Astrocyte (in vitro differentiated cells and primary cell): ENCODE data around the gene RAPGEF4. TPM values are rescaled to one million over a fixed set of nuclear protein-coding genes. Genes with fewer than 3 reads are reported as not detected.

Experiments
- DNase-seq: peaks from one replicate; pipeline ENCODE4 v3.0.0-alpha.2; 2010; ENCODE audit warnings: low read depth
- FAIRE-seq: peaks from 2 replicates; lab custom pipeline; 2011; peaks lifted over from hg19 to GRCh38; lab: Jason Lieb, UNC
- H2AFZ ChIP-seq: 2 replicates; pipeline ENCODE4 v1.6.0; 2012; ENCODE audit warnings: low read depth, low read length, inconsistent platforms
- H3K27ac ChIP-seq: 2 replicates; pipeline ENCODE4 v1.5.1; 2011; ENCODE audit warnings: low read depth, low read length, inconsistent platforms
- H3K27me3 ChIP-seq: 2 replicates; pipeline ENCODE4 v1.6.0; 2011; ENCODE audit warnings: low read length, inconsistent platforms; ENCODE audit not compliant: insufficient read depth
- H3K36me3 ChIP-seq: 2 replicates; pipeline ENCODE4 v1.5.1; 2011; ENCODE audit warnings: low read length, inconsistent platforms; ENCODE audit not compliant: insufficient read depth
- H3K4me1 ChIP-seq: 2 replicates; pipeline ENCODE4 v1.5.1; 2011; ENCODE audit warnings: low read length, inconsistent platforms; ENCODE audit not compliant: insufficient read depth
- H3K4me2 ChIP-seq: 2 replicates; pipeline ENCODE4 v1.6.0; 2012; ENCODE audit warnings: low read length, inconsistent platforms
- H3K4me3 ChIP-seq: 2 replicates; pipeline ENCODE4 v1.5.1; 2011; ENCODE audit warnings: low read depth, mild to moderate bottlenecking, low read length, inconsistent platforms; ENCODE audit not compliant: insufficient read depth
- H3K79me2 ChIP-seq: 2 replicates; pipeline ENCODE4 v1.6.0; 2012; ENCODE audit warnings: mild to moderate bottlenecking, low read length, inconsistent platforms; ENCODE audit not compliant: insufficient read depth
- H3K9ac ChIP-seq: 2 replicates; pipeline ENCODE4 v1.6.0; 2012; ENCODE audit warnings: mild to moderate bottlenecking, low read length, inconsistent platforms
- H3K9me3 ChIP-seq: 2 replicates; pipeline ENCODE4 v1.5.1; 2012; ENCODE audit warnings: low read depth, mild to moderate bottlenecking, low read length, inconsistent platforms; ENCODE audit not compliant: insufficient read depth
- H4K20me1 ChIP-seq: 2 replicates; pipeline ENCODE4 v1.6.0; 2012; ENCODE audit warnings: low read length, inconsistent platforms; ENCODE audit not compliant: insufficient read depth
- H3K27ac Mint-ChIP-seq: one replicate; pipeline ENCODE4 v1.8.0; 2021; ENCODE audit warnings: mild to moderate bottlenecking, mixed read lengths; ENCODE audit not compliant: unreplicated experiment
- H3K27me3 Mint-ChIP-seq: one replicate; pipeline ENCODE4 v1.8.0; 2021; ENCODE audit warnings: low read depth, mixed read lengths; ENCODE audit not compliant: unreplicated experiment
- H3K36me3 Mint-ChIP-seq: one replicate; pipeline ENCODE4 v1.8.0; 2021; ENCODE audit warnings: low read depth, mixed read lengths; ENCODE audit not compliant: unreplicated experiment
- H3K4me1 Mint-ChIP-seq: one replicate; pipeline ENCODE4 v1.8.0; 2021; ENCODE audit warnings: low read depth, mixed read lengths; ENCODE audit not compliant: unreplicated experiment
- H3K4me3 Mint-ChIP-seq: one replicate; pipeline ENCODE4 v1.8.0; 2021; ENCODE audit warnings: mild to moderate bottlenecking, moderate library complexity, mixed read lengths; ENCODE audit not compliant: unreplicated experiment
- H3K9me3 Mint-ChIP-seq: one replicate; pipeline ENCODE4 v1.8.0; 2021; ENCODE audit warnings: mild to moderate bottlenecking, mixed read lengths; ENCODE audit not compliant: unreplicated experiment
- EZH2 ChIP-seq: IDR thresholded peaks from 2 replicates; pipeline ENCODE4 v1.6.1; 2012; ENCODE audit warnings: mild to moderate bottlenecking, low read length, inconsistent platforms; ENCODE audit not compliant: insufficient read depth
- total RNA-seq: library from RNA; stranded (reverse); gene quantifications from 2 replicates; pipeline ENCODE4 v1.2.1, GENCODE V29; 2021
- TF ChIP-seq, protein P1 (sequence below): IDR thresholded peaks from 2 replicates; pipeline ENCODE4 v1.5.1; 2011; ENCODE audit warnings: low read depth, mild to moderate bottlenecking, inconsistent platforms, low read length, moderate library complexity; ENCODE audit not compliant: insufficient read depth

RAPGEF4 gene
- total RNA-seq, 1 donor from 2014 or later: 1.1 TPM

DNA sequence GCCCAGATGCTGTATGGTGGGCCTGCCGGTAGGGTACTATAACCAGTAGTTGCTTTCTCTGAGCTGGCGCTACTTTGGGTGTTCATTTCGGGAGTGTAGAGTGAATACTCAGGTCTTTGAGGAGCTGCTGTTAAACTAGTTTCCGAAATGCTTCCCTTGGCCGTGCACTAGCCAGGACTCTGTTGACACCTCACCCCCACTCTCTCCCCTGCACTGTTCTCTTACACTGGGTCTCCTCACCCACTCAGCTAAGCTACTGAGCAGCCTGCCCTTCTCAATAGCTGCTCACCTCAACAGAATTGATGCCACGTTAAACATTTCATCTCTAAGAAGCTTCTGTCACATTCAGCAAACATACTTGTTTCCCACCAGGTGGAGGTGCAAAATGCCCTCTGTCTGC is 86.9 kb downstream of the RAPGEF4 start:
- DNase-seq (no peak), FAIRE-seq (no peak)
- Mint-ChIP-seq H3K4me1 (peaks cover 25% of the 10 kb centered on the region), H3K4me3 (no peak overlapping the region), H3K27ac (peak overlapping the region; percentile 84), H3K27me3 (no peaks in the 10 kb centered on the region), H3K9me3 (no peaks in the 10 kb centered on the region), H3K36me3 (no peaks in the 10 kb centered on the region)
- Histone ChIP-seq H3K4me2 (no peak overlapping the region), H3K27ac (no peak overlapping the region), H3K9me3 (no peaks in the 10 kb centered on the region), H2AFZ (no peak overlapping the region), H4K20me1 (no peaks in the 10 kb centered on the region), H3K9ac (no peak overlapping the region), H3K36me3 (no peaks in the 10 kb centered on the region), H3K79me2 (no peaks in the 10 kb centered on the region), H3K4me1 (peaks cover 6% of the 10 kb centered on the region), H3K27me3 (no peaks in the 10 kb centered on the region), H3K4me3 (no peak overlapping the region)
- TF ChIP-seq, protein P1, sequence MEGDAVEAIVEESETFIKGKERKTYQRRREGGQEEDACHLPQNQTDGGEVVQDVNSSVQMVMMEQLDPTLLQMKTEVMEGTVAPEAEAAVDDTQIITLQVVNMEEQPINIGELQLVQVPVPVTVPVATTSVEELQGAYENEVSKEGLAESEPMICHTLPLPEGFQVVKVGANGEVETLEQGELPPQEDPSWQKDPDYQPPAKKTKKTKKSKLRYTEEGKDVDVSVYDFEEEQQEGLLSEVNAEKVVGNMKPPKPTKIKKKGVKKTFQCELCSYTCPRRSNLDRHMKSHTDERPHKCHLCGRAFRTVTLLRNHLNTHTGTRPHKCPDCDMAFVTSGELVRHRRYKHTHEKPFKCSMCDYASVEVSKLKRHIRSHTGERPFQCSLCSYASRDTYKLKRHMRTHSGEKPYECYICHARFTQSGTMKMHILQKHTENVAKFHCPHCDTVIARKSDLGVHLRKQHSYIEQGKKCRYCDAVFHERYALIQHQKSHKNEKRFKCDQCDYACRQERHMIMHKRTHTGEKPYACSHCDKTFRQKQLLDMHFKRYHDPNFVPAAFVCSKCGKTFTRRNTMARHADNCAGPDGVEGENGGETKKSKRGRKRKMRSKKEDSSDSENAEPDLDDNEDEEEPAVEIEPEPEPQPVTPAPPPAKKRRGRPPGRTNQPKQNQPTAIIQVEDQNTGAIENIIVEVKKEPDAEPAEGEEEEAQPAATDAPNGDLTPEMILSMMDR: no peak
- no peak for TF ChIP-seq EZH2

DNA sequence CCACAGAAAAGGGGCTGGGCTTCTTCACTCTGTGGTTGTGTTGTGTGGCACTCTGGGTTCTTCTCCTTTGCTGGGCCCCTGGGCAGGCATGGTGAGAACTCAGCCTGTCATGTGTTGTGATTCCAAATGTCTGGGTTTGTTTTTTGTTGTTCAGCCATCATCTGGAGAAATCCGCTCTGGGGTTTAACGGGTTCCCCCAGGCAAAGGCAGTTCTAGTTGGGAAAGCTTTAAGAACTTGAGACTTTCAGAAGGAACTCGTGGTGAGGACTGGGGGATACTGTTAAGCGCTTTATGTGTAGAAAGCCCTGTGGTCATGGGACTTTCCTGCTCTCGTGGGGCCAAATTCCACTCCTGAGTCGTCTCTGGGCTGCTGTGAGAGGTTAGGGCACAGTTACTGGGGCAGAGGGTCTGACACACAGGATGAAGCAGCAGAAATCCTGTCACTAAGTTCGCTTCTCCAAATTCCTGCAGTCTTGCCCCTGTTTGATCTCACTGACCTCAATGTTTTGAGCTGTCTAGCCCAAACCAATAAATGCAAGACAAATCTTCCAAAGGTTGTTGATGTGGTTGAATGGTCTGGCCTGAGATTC is 87.7 kb downstream of the RAPGEF4 start:
- H3K79me2 ChIP-seq: no peaks in the 10 kb centered on the region
- Mint-ChIP-seq H3K9me3 (no peaks in the 10 kb centered on the region), H3K27ac (peak overlapping the region; percentile 84), H3K36me3 (no peaks in the 10 kb centered on the region), H3K4me1 (peaks cover 25% of the 10 kb centered on the region), H3K4me3 (no peak overlapping the region), H3K27me3 (no peaks in the 10 kb centered on the region)
- H3K27me3 ChIP-seq: no peaks in the 10 kb centered on the region
- no peaks in the 10 kb centered on the region for H4K20me1 ChIP-seq
- H2AFZ ChIP-seq: no peak overlapping the region
- H3K27ac ChIP-seq: no peak overlapping the region
- H3K4me3 ChIP-seq: no peak overlapping the region
- DNase-seq (no peak), FAIRE-seq (no peak)
- no peak overlapping the region for H3K4me2 ChIP-seq
- no peak for TF ChIP-seq EZH2
- TF ChIP-seq, protein P1: no peak
- no peaks in the 10 kb centered on the region for H3K36me3 ChIP-seq
- H3K9me3 ChIP-seq: no peaks in the 10 kb centered on the region
- peaks cover 6% of the 10 kb centered on the region for H3K4me1 ChIP-seq
- no peak overlapping the region for H3K9ac ChIP-seq

DNA sequence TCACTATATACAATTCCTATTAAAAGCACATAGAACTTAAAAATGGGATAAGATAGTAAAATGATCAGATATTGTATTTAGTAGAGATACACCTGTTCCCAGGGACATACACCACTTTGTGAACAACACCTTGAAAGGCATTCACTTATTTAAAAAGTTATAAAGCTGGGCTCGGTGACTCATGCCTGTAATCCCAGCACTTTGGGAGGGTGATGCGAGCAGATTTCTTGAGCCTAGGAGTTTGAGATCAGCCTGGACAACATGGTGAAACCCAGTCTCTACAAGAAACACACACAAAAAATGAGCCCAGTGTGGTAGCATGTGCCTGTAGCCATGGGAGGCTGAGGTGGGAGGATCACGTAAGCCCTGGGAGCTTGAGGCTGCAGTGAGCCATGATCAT is 90.9 kb downstream of the RAPGEF4 start:
- Mint-ChIP-seq H3K27ac (no peak overlapping the region), H3K9me3 (peaks cover 2% of the 10 kb centered on the region), H3K4me3 (no peak overlapping the region), H3K4me1 (peaks cover 34% of the 10 kb centered on the region), H3K36me3 (peaks cover 1% of the 10 kb centered on the region), H3K27me3 (no peaks in the 10 kb centered on the region)
- no peak overlapping the region for H2AFZ ChIP-seq
- H3K9ac ChIP-seq: no peak overlapping the region
- H4K20me1 ChIP-seq: no peaks in the 10 kb centered on the region
- DNase-seq (no peak), FAIRE-seq (no peak)
- no peak overlapping the region for H3K4me3 ChIP-seq
- no peaks in the 10 kb centered on the region for H3K79me2 ChIP-seq
- no peaks in the 10 kb centered on the region for H3K9me3 ChIP-seq
- no peaks in the 10 kb centered on the region for H3K36me3 ChIP-seq
- peaks cover 9% of the 10 kb centered on the region for H3K4me1 ChIP-seq
- H3K27me3 ChIP-seq: no peaks in the 10 kb centered on the region
- H3K27ac ChIP-seq: no peak overlapping the region
- H3K4me2 ChIP-seq: no peak overlapping the region
- TF ChIP-seq EZH2: no peak
- TF ChIP-seq, protein P1: no peak
